DOHH2 (cell line): ENCODE results near the gene TTLL8.

Experiments
- H3F3A ChIP-seq: fragments of 200-600 bp; sonication (generic), shearing (Covaris generic); 2 replicates; pipeline ENCODE4 v1.6.0; 2016; ENCODE audit warnings: antibody characterized with exemption, mild to moderate bottlenecking; ENCODE audit not compliant: control insufficient read depth, insufficient read depth
- H3K27ac ChIP-seq: fragments of 200-600 bp; sonication (generic); 2 replicates; pipeline ENCODE4 v1.5.1; 2014; ENCODE audit warnings: low read depth, mild to moderate bottlenecking, low read length, moderate library complexity
- H3K27me3 ChIP-seq: fragments of 200-600 bp; sonication (generic); 2 replicates; pipeline ENCODE4 v1.6.1; 2014; ENCODE audit warnings: mild to moderate bottlenecking, low read length, mixed read lengths; ENCODE audit not compliant: control insufficient read depth
- H3K36me3 ChIP-seq: fragments of 200-600 bp; sonication (generic); 2 replicates; pipeline ENCODE4 v1.6.1; 2014; ENCODE audit warnings: mild to moderate bottlenecking, low read length, moderate library complexity, mixed read lengths; ENCODE audit not compliant: control insufficient read depth
- H3K4me1 ChIP-seq: fragments of 200-600 bp; sonication (generic); 2 replicates; pipeline ENCODE4 v1.6.1; 2014; ENCODE audit warnings: mild to moderate bottlenecking, low read length, mixed read lengths; ENCODE audit not compliant: control insufficient read depth
- H3K4me2 ChIP-seq: fragments of 200-600 bp; sonication (generic); 2 replicates; pipeline ENCODE4 v1.6.0; 2014; ENCODE audit warnings: mild to moderate bottlenecking, low read length, moderate library complexity
- H3K4me3 ChIP-seq: fragments of 200-600 bp; sonication (generic); 2 replicates; pipeline ENCODE4 v1.5.1; 2014; ENCODE audit warnings: mild to moderate bottlenecking, low read length, mixed read lengths
- H3K79me2 ChIP-seq: fragments of 200-600 bp; sonication (generic); 2 replicates; pipeline ENCODE4 v1.6.1; 2014; ENCODE audit warnings: mild to moderate bottlenecking, low read length, mixed read lengths; ENCODE audit not compliant: control insufficient read depth
- H3K9me2 ChIP-seq: fragments of 200-600 bp; sonication (generic); replicated peaks from 2 replicates; pipeline ENCODE4 v1.6.1; 2014; ENCODE audit warnings: mild to moderate bottlenecking, low read length, mixed read lengths; ENCODE audit not compliant: control insufficient read depth
- H3K9me3 ChIP-seq: fragments of 200-600 bp; sonication (generic); 2 replicates; pipeline ENCODE4 v1.6.1; 2014; ENCODE audit warnings: antibody characterized with exemption, low read length, mixed read lengths; ENCODE audit not compliant: control insufficient read depth, insufficient read depth
- H4K20me1 ChIP-seq: fragments of 200-600 bp; sonication (generic); 2 replicates; pipeline ENCODE4 v1.6.0; 2014; ENCODE audit warnings: low read depth, mild to moderate bottlenecking, antibody characterized with exemption, low read length, moderate library complexity; ENCODE audit not compliant: control insufficient read depth, insufficient read depth
- CTCF ChIP-seq: fragments of 200-600 bp; sonication (generic); IDR thresholded peaks from one replicate; pipeline ENCODE4 v1.5.1; 2014; ENCODE audit warnings: antibody characterized with exemption, mild to moderate bottlenecking, low read depth, low read length; ENCODE audit not compliant: poor library complexity, severe bottlenecking
- EZH2phosphoT487 ChIP-seq: fragments of 200-600 bp; sonication (generic); IDR thresholded peaks from 2 replicates; pipeline ENCODE4 v1.6.1; 2017; ENCODE audit warnings: borderline replicate concordance, mild to moderate bottlenecking, antibody characterized with exemption, low read length, moderate library complexity, mixed read lengths

Gene TTLL8

DNA sequence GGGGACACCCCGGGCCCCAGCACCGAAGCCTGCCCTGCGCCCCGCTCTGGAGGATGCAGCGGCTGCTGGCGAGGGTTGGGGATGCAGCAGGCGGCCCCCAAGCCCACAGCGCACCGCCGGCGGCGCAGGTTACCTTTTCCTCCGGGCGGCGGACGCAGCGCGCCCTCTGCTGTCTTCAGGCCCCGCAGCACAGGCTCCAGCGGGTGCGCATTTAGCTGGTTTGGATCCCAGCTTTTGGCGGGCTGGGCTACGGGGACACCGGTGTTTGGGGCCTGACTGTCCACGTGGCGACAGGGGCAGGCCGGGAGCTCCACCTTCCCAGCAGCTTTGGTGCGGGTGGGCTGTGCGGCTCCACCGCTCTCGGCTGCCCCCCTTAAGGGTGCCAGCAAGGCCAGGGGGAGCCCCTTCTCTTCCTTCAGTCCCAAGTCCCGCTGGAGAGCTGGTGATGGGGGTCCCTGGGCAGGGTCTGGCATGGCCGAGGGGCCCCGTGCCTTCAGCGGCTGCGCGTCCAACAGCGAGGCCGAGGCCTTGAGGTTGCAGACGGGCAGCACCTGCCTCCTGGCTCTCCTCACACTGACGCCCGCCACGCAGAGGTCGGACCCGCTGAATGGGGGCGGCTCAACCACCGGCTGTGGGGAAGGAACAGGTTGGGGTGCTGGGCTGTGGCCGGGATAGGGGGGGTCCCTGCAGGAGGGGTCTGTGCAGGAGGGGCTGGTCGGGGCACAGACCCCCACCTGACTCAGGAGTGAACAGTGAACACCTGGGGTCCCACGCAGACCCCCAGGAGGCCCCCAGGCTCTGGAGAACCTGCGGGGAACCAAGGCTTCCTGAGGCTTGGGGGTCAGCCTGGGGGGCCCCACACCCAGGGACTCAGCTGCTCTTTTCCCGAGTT, 27.6 kb downstream of the TTLL8 start:
- no peaks in the 10 kb centered on the region for H4K20me1 ChIP-seq
- H3K4me3 ChIP-seq, result peak overlapping the region; percentile 28; the same call in 1 of the 2 replicates
- H3K27me3 ChIP-seq, result peaks cover 11% of the 10 kb centered on the region; the same call in 1 of the 2 replicates
- no peaks in the 10 kb centered on the region for H3K9me3 ChIP-seq
- H3F3A ChIP-seq, result no peaks in the 10 kb centered on the region
- no peaks in the 10 kb centered on the region for H3K79me2 ChIP-seq
- H3K27ac ChIP-seq, result no peak overlapping the region
- peaks cover 12% of the 10 kb centered on the region for H3K4me1 ChIP-seq
- no peaks in the 10 kb centered on the region for H3K9me2 ChIP-seq
- TF ChIP-seq EZH2phosphoT487 (no peak), CTCF (peak; percentile 92)
- peak overlapping the region; percentile 50 for H3K4me2 ChIP-seq
- H3K36me3 ChIP-seq, result no peaks in the 10 kb centered on the region

DNA sequence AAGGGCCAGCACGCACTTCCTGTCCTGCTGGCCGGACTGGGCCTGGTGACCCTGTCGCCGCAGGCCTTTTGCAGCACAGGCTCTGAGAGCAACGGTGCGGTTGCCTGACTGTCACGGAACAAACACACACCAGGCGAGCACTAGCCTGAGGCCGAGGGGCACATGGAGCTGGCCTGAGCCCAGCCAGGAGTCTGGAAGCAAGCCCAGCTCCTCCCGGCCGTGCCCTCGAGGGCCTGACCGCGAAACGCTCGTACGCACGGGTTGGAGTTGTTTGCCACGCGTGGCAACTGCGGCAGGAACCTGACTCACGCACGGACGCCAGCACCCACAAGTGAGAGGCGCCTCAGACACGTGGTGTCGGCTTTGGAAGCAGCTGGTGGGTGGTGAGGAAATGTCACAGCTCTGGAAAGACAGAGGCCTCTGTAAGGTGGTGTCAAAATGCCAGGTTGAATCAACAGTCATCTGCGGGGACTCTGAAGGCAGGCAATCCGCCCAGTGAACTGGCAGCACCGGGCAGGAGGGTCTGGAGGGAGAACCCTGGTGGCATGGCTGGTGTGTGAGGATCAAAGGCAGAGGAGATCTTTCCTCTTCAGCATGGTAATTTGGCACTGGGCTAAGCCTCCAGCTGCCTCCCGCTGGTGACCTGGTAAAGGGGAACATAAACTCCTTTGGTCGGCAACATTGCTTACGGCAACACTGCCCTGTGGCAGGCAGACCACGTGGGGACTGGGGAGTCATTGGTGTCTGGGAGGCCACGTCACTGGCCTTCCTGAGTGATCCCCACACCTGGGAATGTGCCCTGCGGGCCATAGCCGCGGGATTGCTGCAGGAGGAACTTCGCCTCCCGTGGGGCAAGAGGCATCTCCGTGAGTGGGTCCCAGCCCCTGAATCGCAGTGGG, 30.2 kb downstream of the TTLL8 start:
- peaks cover 8% of the 10 kb centered on the region; the same call in 1 of the 2 replicates for H3K27me3 ChIP-seq
- H3F3A ChIP-seq, result no peaks in the 10 kb centered on the region
- TF ChIP-seq EZH2phosphoT487 (no peak), CTCF (no peak)
- no peak overlapping the region for H3K4me3 ChIP-seq
- no peaks in the 10 kb centered on the region for H4K20me1 ChIP-seq
- H3K9me3 ChIP-seq, result no peaks in the 10 kb centered on the region
- H3K9me2 ChIP-seq, result no peaks in the 10 kb centered on the region
- no peak overlapping the region for H3K4me2 ChIP-seq
- H3K4me1 ChIP-seq, result peaks cover 12% of the 10 kb centered on the region
- H3K79me2 ChIP-seq, result no peaks in the 10 kb centered on the region
- H3K36me3 ChIP-seq, result no peaks in the 10 kb centered on the region
- no peak overlapping the region for H3K27ac ChIP-seq

- Histone ChIP-seq H3K4me1 (peaks cover 12% of the 10 kb centered on the region), H3K9me3 (no peaks in the 10 kb centered on the region), H3F3A (no peaks in the 10 kb centered on the region), H3K4me2 (no peak overlapping the region), H3K27ac (no peak overlapping the region), H3K79me2 (no peaks in the 10 kb centered on the region), H3K4me3 (no peak overlapping the region), H3K36me3 (no peaks in the 10 kb centered on the region), H3K27me3 (peaks cover 8% of the 10 kb centered on the region; the same call in 1 of the 2 replicates), H3K9me2 (no peaks in the 10 kb centered on the region), H4K20me1 (no peaks in the 10 kb centered on the region)
- TF ChIP-seq EZH2phosphoT487 (no peak), CTCF (no peak)
Observed at GRCh38 chr22:50025993-50026392, 32.1 kb downstream of the TTLL8 start.
